HCT116 (cell line): ENCODE results near the gene TMEM150A. TPM values are rescaled to one million over a fixed set of nuclear protein-coding genes. Genes with fewer than 3 reads are reported as not detected.

Experiments
- ATAC-seq: fragments of 200-7000 bp; cut with Tn5 transposase; 2 replicates; pipeline ENCODE4 v1.9.1; 2020; ENCODE audit warnings: mild to moderate bottlenecking, moderate library complexity
- BruUV-seq: library from RNA; stranded (reverse); fragments of 400-500 nt; replicated peaks from 2 replicates; lab custom pipeline; 2021; lab: Mats Ljungman, UMichigan
- CTCF ChIA-PET: fragments of 300-600 bp; sonication (Branson Sonifier 250); formaldehyde crosslinking; loops from one replicate; lab custom pipeline; 2021; ENCODE audit warnings: antibody characterized with exemption; lab: Charles Lee
- POLR2A ChIA-PET: fragments of 300-600, 350-600 bp; sonication (Branson Sonifier 250); formaldehyde crosslinking; loops from one replicate; lab custom pipeline; 2021; ENCODE audit warnings: antibody characterized with exemption; lab: Charles Lee
- RAD21 ChIA-PET, 2 experiments: fragments of 300-600 bp; sonication (Branson Sonifier 250); formaldehyde crosslinking; loops; one replicate each; lab custom pipeline; 2023; ENCODE audit warnings: low total read pairs in 2 of 2; ENCODE audit not compliant: uncharacterized antibody in 2 of 2, unreplicated experiment in 2 of 2, low non-redundant PET in 1 of 2; lab: Charles Lee
- DNase-seq: peaks from one replicate; pipeline ENCODE4 v3.0.0-alpha.2; 2010; ENCODE audit warnings: low read depth, low spot score
- H2AFZ ChIP-seq: fragments of 200-600 bp; shearing (Covaris generic), sonication (generic); 2 replicates; pipeline ENCODE4 v1.6.1; 2017; ENCODE audit warnings: low read depth, mixed run types, mixed read lengths, antibody characterized with exemption, low read length; ENCODE audit not compliant: poor library complexity, severe bottlenecking
- H3K27ac ChIP-seq: 2 replicates; pipeline ENCODE4 v1.5.1; 2012; ENCODE audit warnings: low read depth, low read length
- H3K27me3 ChIP-seq: fragments of 200-600 bp; sonication (generic); 2 replicates; pipeline ENCODE4 v1.6.1; 2016; ENCODE audit warnings: mixed run types, low read length, mixed read lengths; ENCODE audit not compliant: insufficient read depth
- H3K36me3 ChIP-seq, 2 experiments: fragments of 200-500 bp in 1 of 2; fragments of 200-600 bp in 1 of 2; sonication (Bioruptor generic) in 1 of 2; sonication (generic) in 1 of 2; 2 replicates each; pipeline versions ENCODE4 v1.5.1 to v1.6.1; 2014 to 2016; ENCODE audit warnings: low read length in 2 of 2, inconsistent platforms in 1 of 2, mixed read lengths in 1 of 2, mixed run types in 1 of 2; ENCODE audit not compliant: insufficient read depth in 2 of 2, control insufficient read depth in 1 of 2
- H3K4me1 ChIP-seq, 2 experiments: fragments of 200-600 bp in 1 of 2; sonication (generic) in 1 of 2; 2 replicates each; pipeline versions ENCODE4 v1.5.1 to v1.6.1; 2012 to 2017; ENCODE audit warnings: low read length in 2 of 2, inconsistent platforms in 1 of 2, mild to moderate bottlenecking in 1 of 2, mixed read lengths in 1 of 2, mixed run types in 1 of 2, moderate library complexity in 1 of 2; ENCODE audit not compliant: insufficient read depth in 2 of 2, control insufficient read depth in 1 of 2
- H3K4me2 ChIP-seq: fragments of 200-600 bp; sonication (generic); 2 replicates; pipeline ENCODE4 v1.6.1; 2017; ENCODE audit warnings: mixed run types, low read length, mixed read lengths
- H3K4me3 ChIP-seq, 2 experiments: fragments of 200-600 bp in 1 of 2; sonication (generic) in 1 of 2; replicated peaks in 1 of 2; 2 replicates each; pipeline ENCODE4 v1.5.1; 2011 to 2016; ENCODE audit warnings: low read length in 2 of 2, control low read depth in 1 of 2, low read depth in 1 of 2, mild to moderate bottlenecking in 1 of 2, mixed read lengths in 1 of 2, mixed run types in 1 of 2
- H3K79me2 ChIP-seq: fragments of 200-600 bp; sonication (generic); 2 replicates; pipeline ENCODE4 v1.6.1; 2017; ENCODE audit warnings: mild to moderate bottlenecking, mixed run types, low read length, moderate library complexity, mixed read lengths; ENCODE audit not compliant: insufficient read depth
- H3K9ac ChIP-seq: fragments of 200-600 bp; sonication (generic); 2 replicates; pipeline ENCODE4 v1.6.1; 2016; ENCODE audit warnings: low read length, mixed read lengths
- H3K9me2 ChIP-seq: fragments of 200-600 bp; sonication (generic), shearing (Covaris generic); 2 replicates; pipeline ENCODE4 v1.6.1; 2017; ENCODE audit warnings: mixed run types, mild to moderate bottlenecking, moderate library complexity; ENCODE audit not compliant: insufficient read depth
- H3K9me3 ChIP-seq, 2 experiments: fragments of 200-500 bp in 1 of 2; fragments of 200-600 bp in 1 of 2; sonication (Bioruptor generic) in 1 of 2; sonication (generic) in 1 of 2; 2 replicates each; pipeline ENCODE4 v1.6.1; 2014 to 2017; ENCODE audit warnings: low read length in 2 of 2, mixed read lengths in 2 of 2, inconsistent platforms in 1 of 2, low read depth in 1 of 2, mild to moderate bottlenecking in 1 of 2, mixed run types in 1 of 2, moderate library complexity in 1 of 2; ENCODE audit not compliant: control insufficient read depth in 1 of 2, insufficient read depth in 1 of 2
- H4K20me1 ChIP-seq: fragments of 200-600 bp; sonication (generic), shearing (Covaris generic); 2 replicates; pipeline ENCODE4 v1.6.1; 2017; ENCODE audit warnings: mixed run types, mild to moderate bottlenecking, moderate library complexity; ENCODE audit not compliant: insufficient read depth
- POLR2A ChIP-seq: IDR thresholded peaks from 2 replicates; pipeline ENCODE4 v1.7.0; 2011; ENCODE audit warnings: borderline replicate concordance; ENCODE audit not compliant: insufficient read depth, insufficient read length; ENCODE audit errors: extremely low read depth
- POLR2AphosphoS5 ChIP-seq: IDR thresholded peaks from 2 replicates; pipeline ENCODE4 v1.6.1; 2011; ENCODE audit warnings: mild to moderate bottlenecking, low read depth, low read length, moderate library complexity
- SP1 ChIP-seq: IDR thresholded peaks from 2 replicates; pipeline ENCODE4 v1.6.1; 2012; ENCODE audit warnings: low read depth
- YY1 ChIP-seq: IDR thresholded peaks from 2 replicates; pipeline ENCODE4 v1.6.1; 2011; ENCODE audit warnings: low read length, low read depth, moderate library complexity, mild to moderate bottlenecking; ENCODE audit not compliant: insufficient replicate concordance; ENCODE audit errors: extremely low read depth
- ZBTB33 ChIP-seq: IDR thresholded peaks from 2 replicates; pipeline ENCODE4 v1.6.1; 2011; ENCODE audit warnings: mild to moderate bottlenecking, low read length, moderate library complexity; ENCODE audit not compliant: insufficient replicate concordance; ENCODE audit errors: extremely low read depth
- intact Hi-C: fragments of 100-400 bp; cut with micrococcal nuclease; formaldehyde crosslinking; loops from 2 replicates; pipeline ENCODE4 v1.10.0; 2022
- total RNA-seq: library from RNA; stranded (reverse); gene quantifications from one replicate; pipeline ENCODE4 v1.2.1, GENCODE V29; 2021; ENCODE audit not compliant: unreplicated experiment

Gene TMEM150A
- total RNA-seq, 1 experiment from 2014 or later: 9.9 TPM

DNA sequence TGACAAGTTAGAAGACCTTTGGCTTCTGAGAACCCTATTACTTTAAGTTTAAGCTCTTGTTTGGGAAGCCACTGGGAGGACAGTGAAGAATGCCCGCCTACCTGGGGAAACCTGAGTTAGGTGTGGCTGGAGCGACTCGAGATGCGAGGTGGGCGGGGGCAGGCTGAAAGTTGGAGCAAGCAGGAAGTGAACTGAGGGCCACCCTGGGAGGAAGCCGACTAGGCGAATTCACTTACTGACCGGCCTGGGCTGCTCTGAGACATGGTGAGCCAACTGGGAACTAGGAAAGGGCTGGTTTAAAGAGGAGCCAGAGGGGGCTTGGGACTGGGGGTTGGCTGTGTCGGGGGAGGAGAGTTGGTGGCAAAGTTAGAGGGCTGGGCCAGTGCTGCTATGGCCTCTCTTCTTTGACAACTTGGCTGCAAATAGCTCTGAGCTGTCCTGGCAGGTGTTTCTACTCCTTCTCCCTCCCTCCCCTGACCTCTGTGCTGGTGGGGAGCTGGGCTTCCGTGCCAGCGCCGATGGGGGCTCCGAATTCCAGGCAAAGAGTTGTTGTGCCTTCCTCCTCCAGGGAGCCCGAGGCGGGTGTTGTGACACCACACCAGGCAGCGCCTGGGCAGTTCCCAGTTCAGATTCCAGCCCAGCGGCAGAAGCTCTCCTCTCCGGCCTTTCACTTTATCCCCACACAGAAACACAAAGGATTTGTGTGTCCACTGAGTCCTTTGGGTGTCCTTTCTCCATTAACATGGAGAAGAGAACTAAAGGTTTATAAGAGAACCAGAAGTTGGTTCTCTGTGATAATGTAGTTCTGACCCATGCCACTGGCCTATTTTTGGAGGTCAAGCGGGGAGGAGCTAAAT lies 24.9 kb downstream of the TMEM150A start, which contains the start of gene VAMP8:
Gene VAMP8, plus strand, starts transcription at position 201 of the 857 bp plus-strand sequence. Its CDS starts 61 bp downstream, at position 262.
- Histone ChIP-seq H4K20me1 (no peaks in the 10 kb centered on the region), H3K9me2 (no peaks in the 10 kb centered on the region), H3K4me2 (peak within 1 kb of the TSS; percentile 81), H3K27me3 (no peaks in the 10 kb centered on the region), H3K4me1 (peaks cover 18 to 26% of the 10 kb centered on the region in 2 experiments), H2AFZ (peak within 1 kb of the TSS; percentile 57), H3K79me2 (no peaks in the 10 kb centered on the region), H3K9me3 (no peaks in the 10 kb centered on the region), H3K36me3 (peaks cover 0 to 4% of the 10 kb centered on the region in 2 experiments; a peak in 2 of 4 replicates), H3K27ac (peak within 1 kb of the TSS; percentile 43), H3K9ac (peak within 1 kb of the TSS; percentile 65), H3K4me3 (peak within 1 kb of the TSS; percentile 67 to 86)
- TF ChIP-seq POLR2AphosphoS5: peak; percentile 82
- TF ChIP-seq SP1: peak; percentile 51
- peak; percentile 27 for TF ChIP-seq YY1
- peak; percentile 36 for TF ChIP-seq POLR2A
- TF ChIP-seq ZBTB33: no peak
- DNase-seq (peak; percentile 53), ATAC-seq (peak; percentile 98)
- ChIA-PET RAD21 (interaction anchor here in 1 of 2 experiments (0.7 to 1.0 kb wide), 2 partner anchors 14 to 37 kb away, joined by 3 to 4 read pairs; no protein-coding TSS in a partner anchor), POLR2A (interaction anchor here (0.7 to 2.1 kb wide), 12 partner anchors 10 to 631 kb away, joined by 3 to 9 read pairs (median 3); partner anchors contain the start of genes C2orf68, MAT2A, RNF181 and TMEM150A), CTCF (interaction anchor here (1.4 kb wide), 1 partner anchor 26 kb away, joined by 7 read pairs; no protein-coding TSS in a partner anchor)
- intact Hi-C loops: no loop called here
- BruUV-seq: TSS peak; percentile 50
